K562 (cell line): ENCODE results near the gene DNAH3. TPM values are rescaled to one million over a fixed set of nuclear protein-coding genes. Genes with fewer than 3 reads are reported as not detected.

Experiments
- ARHGAP35 ChIP-seq: fragments of 450-650 bp; IDR thresholded peaks from 2 replicates; pipeline ENCODE4 v1.6.1; 2018; ENCODE audit not compliant: partially characterized antibody
- CEBPB ChIP-seq: fragments of 450-650 bp; IDR thresholded peaks from 2 replicates; pipeline ENCODE4 v1.6.1; 2016; ENCODE audit warnings: missing genetic modification characterization, missing compliant biosample characterization
- CREM ChIP-seq: IDR thresholded peaks from 2 replicates; pipeline ENCODE4 v1.6.1; 2014; ENCODE audit warnings: antibody characterized with exemption, low read depth
- CXXC5 ChIP-seq: fragments of 250-450 bp; sonication (Bioruptor Pico); IDR thresholded peaks from 2 replicates; pipeline ENCODE4 v1.8.0; 2022; ENCODE audit warnings: inconsistent platforms, mild to moderate bottlenecking, moderate library complexity
- GTF2E2 ChIP-seq: fragments of 200-800 bp; sonication (Bioruptor generic); IDR thresholded peaks from 2 replicates; pipeline ENCODE4 v1.6.1; 2016; ENCODE audit warnings: missing genetic modification characterization, missing compliant biosample characterization
- GTF2F1 ChIP-seq: IDR thresholded peaks from 2 replicates; pipeline ENCODE4 v1.6.1; 2011; ENCODE audit warnings: low read depth, low read length, improper control_type of control experiment
- MCM2 ChIP-seq: fragments of 450-650 bp; IDR thresholded peaks from 2 replicates; pipeline ENCODE4 v1.6.1; 2017; ENCODE audit warnings: low read depth, mild to moderate bottlenecking
- MLX ChIP-seq, 2 experiments: fragments of 450-650 bp in 1 of 2; sonication (generic) in 1 of 2; formaldehyde crosslinking; conservative IDR thresholded peaks; 2 replicates each; pipeline versions ENCODE4 v1.4.0 to v1.8.1; 2020 to 2022; ENCODE audit warnings: mild to moderate bottlenecking in 1 of 2, missing genetic modification reagents in 1 of 2
- MTA2 ChIP-seq: fragments of 450-650 bp; IDR thresholded peaks from 2 replicates; pipeline ENCODE4 v1.6.1; 2016; ENCODE audit warnings: low read depth
- MTA3 ChIP-seq: fragments of 450-650 bp; formaldehyde crosslinking; IDR thresholded peaks from 2 replicates; pipeline ENCODE4 v1.6.1; 2017; ENCODE audit warnings: mild to moderate bottlenecking, borderline replicate concordance
- PATZ1 ChIP-seq: fragments of 250-450 bp; sonication (Bioruptor Pico); IDR thresholded peaks from 2 replicates; pipeline ENCODE4 v1.5.0; 2020; ENCODE audit warnings: mild to moderate bottlenecking, borderline replicate concordance
- PRDM10 ChIP-seq: fragments of 450-650 bp; IDR thresholded peaks from 2 replicates; pipeline ENCODE4 v1.6.1; 2018; ENCODE audit not compliant: partially characterized antibody
- PTTG1 ChIP-seq: fragments of 450-650 bp; IDR thresholded peaks from 2 replicates; pipeline ENCODE4 v1.6.1; 2016; ENCODE audit warnings: low read depth, mild to moderate bottlenecking, missing genetic modification characterization, missing compliant biosample characterization
- RHOXF2B ChIP-seq: fragments of 250-450 bp; sonication (Bioruptor Pico); conservative IDR thresholded peaks from 2 replicates; pipeline ENCODE4 v1.5.1; 2021
- SRSF7 ChIP-seq: fragments of 200-400 bp; formaldehyde crosslinking; optimal IDR thresholded peaks from 2 replicates; pipeline ENCODE3; 2017; ENCODE audit warnings: mild to moderate bottlenecking, low read depth, low read length
- ZFP36 ChIP-seq: fragments of 150-350 bp; IDR thresholded peaks from 2 replicates; pipeline ENCODE4 v1.6.1; 2018; ENCODE audit warnings: low read length, low read depth; ENCODE audit not compliant: partially characterized antibody
- ZKSCAN1 ChIP-seq: fragments of 150-350 bp; IDR thresholded peaks from 2 replicates; pipeline ENCODE4 v1.6.1; 2016; ENCODE audit warnings: low read depth, low read length
- ZNF354B ChIP-seq: fragments of 250-450 bp; sonication (Bioruptor Pico); IDR thresholded peaks from 2 replicates; pipeline ENCODE4 v1.4.0; 2020
- ZNF384 ChIP-seq: IDR thresholded peaks from 2 replicates; pipeline ENCODE4 v1.6.1; 2012; ENCODE audit warnings: low read depth, low read length, improper control_type of control experiment
- ZNF395 ChIP-seq: fragments of 200-800 bp; sonication (Bioruptor generic); IDR thresholded peaks from 2 replicates; pipeline ENCODE4 v1.6.1; 2017; ENCODE audit warnings: missing genetic modification characterization, missing compliant biosample characterization
- ZNF57 ChIP-seq: fragments of 450-650 bp; formaldehyde crosslinking; IDR thresholded peaks from 2 replicates; pipeline ENCODE4 v1.4.0; 2020; ENCODE audit warnings: mild to moderate bottlenecking, moderate library complexity
- polyA plus RNA-seq, 8 experiments: library from polyadenylated mRNA; depleted of rRNA in 4 of 8; stranded (reverse) in 5 of 8; unstranded in 3 of 8; fragments of >200 nt; fragmentation: Nextera tagmentation in 2 of 8; fragmentation: Illumina TruSeq in 1 of 8; extraction: Ambion mirVana in 2 of 8; extraction: Trizol in 1 of 8; gene quantifications; 2 replicates each; pipeline versions ENCODE4 v1.2.1 to v1.2.3, GENCODE V29; 2011 to 2014; ENCODE audit warnings: inconsistent platforms in 1 of 8, missing spikeins in 1 of 8
- total RNA-seq, 7 experiments: library from RNA; depleted of rRNA in 6 of 7; stranded (reverse); fragments of >200 nt in 6 of 7; fragmentation: Illumina TruSeq in 2 of 7; extraction: Trizol in 2 of 7; gene quantifications; 2 replicates each; pipeline versions ENCODE4 v1.2.1 to v1.2.3, GENCODE V29; 2011 to 2021; ENCODE audit warnings: low replicate concordance in 1 of 7

DNAH3 gene
- total and polyA plus RNA-seq, 9 of the 15 experiments (the other 6 are each of a cell fraction or from before 2014, with no cell fraction given), result 0.32 to 0.84 (median 0.44) TPM

- TF ChIP-seq ZNF395 (CRISPR knock-in tag) (peak; percentile 100), MTA3 (no peak; the same call in 1 of the 2 replicates), PTTG1 (peak; percentile 100), PRDM10 (no peak), ZNF384 (no peak), ZNF57 (peak; percentile 98), GTF2F1 (no peak), ARHGAP35 (no peak), SRSF7 (no peak), CXXC5 (CRISPR knock-in tag) (peak; percentile 100), MCM2 (no peak), CEBPB (tag) (peak; percentile 69), CREM (peak; percentile 62), GTF2E2 (tag) (peak; percentile 98), MTA2 (0 out of 2 replicates have a peak, but pooled peaks have one; percentile 20), ZNF354B (CRISPR knock-in tag) (peak; percentile 99), PATZ1 (peak; percentile 99), ZFP36 (no peak), MLX (CRISPR knock-in tag; conservative IDR thresholded peaks at IDR 0.05) (peak in 1 of 2 experiments; percentile 96; a peak in 2 of 4 replicates), ZKSCAN1 (no peak), RHOXF2B (CRISPR knock-in tag) (peak; percentile 100)
Measured at GRCh38 chr16:20944861-20945574, 205.6 kb downstream of the DNAH3 start (continued).
